HG03159 (cell line): ENCODE data around the gene PLEK.
"Not testable (repeated sequence)": the region's sequence is repeated elsewhere in the genome, so short reads cannot be mapped to it uniquely, and the experiment has no call there.

ENCODE experiments used
- ATAC-seq: cut with Tn5 transposase; IDR thresholded peaks from one replicate; pipeline ENCODE4 v1.9.1; 2021; ENCODE audit warnings: mild to moderate bottlenecking, moderate library complexity; ENCODE audit not compliant: unreplicated experiment

PLEK gene

GRCh38 chr2:68438455-68439303 lies 73.6 kb downstream of the PLEK start:
- no peak for ATAC-seq

GRCh38 chr2:68441179-68441993 lies 76.3 kb downstream of the PLEK start:
- ATAC-seq: peak; percentile 99

GRCh38 chr2:68441994-68442322 lies 76.9 kb downstream of the PLEK start:
- no peak for ATAC-seq

- not testable (repeated sequence) for ATAC-seq
Observed at GRCh38 chr2:68446425-68446824, 81.3 kb downstream of the PLEK start.
